Measurements from ENCODE around the gene SLC12A3.

- TF ChIP-seq POLR2A (IDR thresholded peaks at IDR 0.05), result no peak
- no peak for TF ChIP-seq CTCF (IDR thresholded peaks at IDR 0.05)
Measured at GRCh38 chr16:56950455-56950854, 85.4 kb downstream of the SLC12A3 start.
